ENCODE results near the gene MYO19. TPM values are rescaled to one million over a fixed set of nuclear protein-coding genes. Genes with fewer than 3 reads are reported as not detected.

Gene MYO19
- total RNA-seq, 1 experiment from 2014 or later: 167 TPM

GRCh38 chr17:36566081-36566480, 31.4 kb upstream of the MYO19 start (continued):
- TF ChIP-seq, protein P1, sequence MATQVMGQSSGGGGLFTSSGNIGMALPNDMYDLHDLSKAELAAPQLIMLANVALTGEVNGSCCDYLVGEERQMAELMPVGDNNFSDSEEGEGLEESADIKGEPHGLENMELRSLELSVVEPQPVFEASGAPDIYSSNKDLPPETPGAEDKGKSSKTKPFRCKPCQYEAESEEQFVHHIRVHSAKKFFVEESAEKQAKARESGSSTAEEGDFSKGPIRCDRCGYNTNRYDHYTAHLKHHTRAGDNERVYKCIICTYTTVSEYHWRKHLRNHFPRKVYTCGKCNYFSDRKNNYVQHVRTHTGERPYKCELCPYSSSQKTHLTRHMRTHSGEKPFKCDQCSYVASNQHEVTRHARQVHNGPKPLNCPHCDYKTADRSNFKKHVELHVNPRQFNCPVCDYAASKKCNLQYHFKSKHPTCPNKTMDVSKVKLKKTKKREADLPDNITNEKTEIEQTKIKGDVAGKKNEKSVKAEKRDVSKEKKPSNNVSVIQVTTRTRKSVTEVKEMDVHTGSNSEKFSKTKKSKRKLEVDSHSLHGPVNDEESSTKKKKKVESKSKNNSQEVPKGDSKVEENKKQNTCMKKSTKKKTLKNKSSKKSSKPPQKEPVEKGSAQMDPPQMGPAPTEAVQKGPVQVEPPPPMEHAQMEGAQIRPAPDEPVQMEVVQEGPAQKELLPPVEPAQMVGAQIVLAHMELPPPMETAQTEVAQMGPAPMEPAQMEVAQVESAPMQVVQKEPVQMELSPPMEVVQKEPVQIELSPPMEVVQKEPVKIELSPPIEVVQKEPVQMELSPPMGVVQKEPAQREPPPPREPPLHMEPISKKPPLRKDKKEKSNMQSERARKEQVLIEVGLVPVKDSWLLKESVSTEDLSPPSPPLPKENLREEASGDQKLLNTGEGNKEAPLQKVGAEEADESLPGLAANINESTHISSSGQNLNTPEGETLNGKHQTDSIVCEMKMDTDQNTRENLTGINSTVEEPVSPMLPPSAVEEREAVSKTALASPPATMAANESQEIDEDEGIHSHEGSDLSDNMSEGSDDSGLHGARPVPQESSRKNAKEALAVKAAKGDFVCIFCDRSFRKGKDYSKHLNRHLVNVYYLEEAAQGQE (IDR thresholded peaks at IDR 0.05; ENCODE audit: low read depth): no peak

GRCh38 chr17:36553459-36553858, 18.8 kb upstream of the MYO19 start:
- no peak overlapping the region for H3K27ac ChIP-seq (ENCODE audit: low read depth, low read length)
- intact Hi-C loops (cut with micrococcal nuclease): no loop called here
- POLR2A ChIA-PET: no interaction called here

More at GRCh38 chr17:36553459-36553858, 18.8 kb upstream of the MYO19 start:
- Histone ChIP-seq H3K79me2 (ENCODE audit: insufficient read depth, low read length) (peaks cover 82% of the 10 kb centered on the region), H3K27me3 (ENCODE audit: insufficient read depth, low read length) (no peaks in the 10 kb centered on the region), H3K4me1 (ENCODE audit: control insufficient read depth in 1 of 2, insufficient read depth in 2 of 2, low read length in 2 of 2) (no peaks in the 10 kb centered on the region), H3K4me3 (replicated peaks in 1 of 2; ENCODE audit: low read depth in 1 of 2, low read length in 2 of 2) (no peak overlapping the region), H3K36me3 (ENCODE audit: control insufficient read depth in 1 of 2, insufficient read depth in 2 of 2, low read length in 2 of 2) (peaks cover 13 to 15% of the 10 kb centered on the region in 2 experiments; a peak in 3 of 4 replicates), H3K4me2 (ENCODE audit: low read length) (no peak overlapping the region), H2AFZ (ENCODE audit: low read depth, low read length, poor library complexity, severe bottlenecking) (no peak overlapping the region), H3K9me2 (ENCODE audit: insufficient read depth) (no peaks in the 10 kb centered on the region), H4K20me1 (ENCODE audit: insufficient read depth) (no peaks in the 10 kb centered on the region; the same call in 1 of the 2 replicates), H3K9me3 (ENCODE audit: control insufficient read depth in 1 of 2, insufficient read depth in 1 of 2, low read depth in 1 of 2, low read length in 2 of 2) (no peaks in the 10 kb centered on the region), H3K9ac (ENCODE audit: low read length) (no peak overlapping the region)
- DNase-seq (ENCODE audit: low read depth, low spot score) (no peak), ATAC-seq (no peak)
- ChIA-PET RAD21 (ENCODE audit: low non-redundant PET in 1 of 2, low total read pairs in 2 of 2, uncharacterized antibody in 2 of 2, unreplicated experiment in 2 of 2) (interaction anchor here in 1 of 2 experiments (0.7 kb wide), 1 partner anchor 93 kb away, joined by 5 read pairs; no protein-coding TSS in a partner anchor), CTCF (interaction anchor here (0.7 to 1.2 kb wide), 2 partner anchors 19 to 106 kb away, joined by 3 read pairs; partner anchors contain the start of genes MYO19 and PIGW)
- no TSS peak for BruUV-seq (replicated peaks)
- TF ChIP-seq ELF1 (IDR thresholded peaks at IDR 0.05; ENCODE audit: borderline replicate concordance, low read depth): no peak
- TF ChIP-seq, protein P2, sequence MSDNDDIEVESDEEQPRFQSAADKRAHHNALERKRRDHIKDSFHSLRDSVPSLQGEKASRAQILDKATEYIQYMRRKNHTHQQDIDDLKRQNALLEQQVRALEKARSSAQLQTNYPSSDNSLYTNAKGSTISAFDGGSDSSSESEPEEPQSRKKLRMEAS (IDR thresholded peaks at IDR 0.05): no peak
- TF ChIP-seq JUND (IDR thresholded peaks at IDR 0.05): no peak
- no peak for TF ChIP-seq EZH2phosphoT487 (IDR thresholded peaks at IDR 0.05; ENCODE audit: borderline replicate concordance)
- no peak for TF ChIP-seq ZFX (IDR thresholded peaks at IDR 0.05)
- TF ChIP-seq EGR1 (IDR thresholded peaks at IDR 0.05; ENCODE audit: low read depth): no peak
- TF ChIP-seq CTCF (IDR thresholded peaks at IDR 0.05 in 2 of 3, conservative IDR thresholded peaks at IDR 0.05 in 1 of 3; ENCODE audit: borderline replicate concordance in 1 of 3, insufficient read depth in 1 of 3, low read depth in 2 of 3, low read length in 2 of 3): no peak

All from HCT116 (cell line).